ENCODE results near the gene NUMA1. TPM values are rescaled to one million over a fixed set of nuclear protein-coding genes. Genes with fewer than 3 reads are reported as not detected.

Gene NUMA1
- total RNA-seq, 1 donor from 2014 or later: 112 TPM

DNA sequence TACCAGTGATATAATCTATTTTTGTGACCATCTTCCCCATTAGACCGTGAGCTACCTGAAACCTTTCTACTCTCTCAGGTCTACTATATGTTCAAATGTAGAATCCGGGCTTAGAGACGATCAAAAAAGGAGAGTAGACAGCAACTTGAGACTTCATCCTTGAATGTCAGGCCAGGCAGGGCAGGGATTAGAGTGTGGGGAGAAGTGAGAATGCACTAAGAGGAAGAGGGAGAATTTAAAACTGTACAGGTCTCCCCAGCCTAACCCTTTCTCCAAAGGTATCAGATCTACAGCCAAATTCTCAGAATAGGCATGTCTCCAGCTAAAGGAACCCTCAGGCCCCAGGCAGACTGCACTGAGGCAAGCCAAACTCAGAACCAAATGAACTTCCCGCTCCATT, 21.8 kb upstream of the NUMA1 start:
- H3K4me3 Mint-ChIP-seq (ENCODE audit: unreplicated experiment): peak overlapping the region; percentile 86
- H3K4me1 Mint-ChIP-seq (ENCODE audit: low read depth): peaks cover 37% of the 10 kb centered on the region
- H3K9me3 Mint-ChIP-seq (ENCODE audit: low read depth): no peaks in the 10 kb centered on the region
- no peaks in the 10 kb centered on the region for H3K27me3 Mint-ChIP-seq (ENCODE audit: low read depth)
- DNase-seq (ENCODE audit: low spot score): no peak
- TF ChIP-seq, protein P1, sequence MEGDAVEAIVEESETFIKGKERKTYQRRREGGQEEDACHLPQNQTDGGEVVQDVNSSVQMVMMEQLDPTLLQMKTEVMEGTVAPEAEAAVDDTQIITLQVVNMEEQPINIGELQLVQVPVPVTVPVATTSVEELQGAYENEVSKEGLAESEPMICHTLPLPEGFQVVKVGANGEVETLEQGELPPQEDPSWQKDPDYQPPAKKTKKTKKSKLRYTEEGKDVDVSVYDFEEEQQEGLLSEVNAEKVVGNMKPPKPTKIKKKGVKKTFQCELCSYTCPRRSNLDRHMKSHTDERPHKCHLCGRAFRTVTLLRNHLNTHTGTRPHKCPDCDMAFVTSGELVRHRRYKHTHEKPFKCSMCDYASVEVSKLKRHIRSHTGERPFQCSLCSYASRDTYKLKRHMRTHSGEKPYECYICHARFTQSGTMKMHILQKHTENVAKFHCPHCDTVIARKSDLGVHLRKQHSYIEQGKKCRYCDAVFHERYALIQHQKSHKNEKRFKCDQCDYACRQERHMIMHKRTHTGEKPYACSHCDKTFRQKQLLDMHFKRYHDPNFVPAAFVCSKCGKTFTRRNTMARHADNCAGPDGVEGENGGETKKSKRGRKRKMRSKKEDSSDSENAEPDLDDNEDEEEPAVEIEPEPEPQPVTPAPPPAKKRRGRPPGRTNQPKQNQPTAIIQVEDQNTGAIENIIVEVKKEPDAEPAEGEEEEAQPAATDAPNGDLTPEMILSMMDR (IDR thresholded peaks at IDR 0.05): no peak
- peaks cover 8% of the 10 kb centered on the region for H3K36me3 Mint-ChIP-seq (ENCODE audit: low read depth)
- H3K27ac Mint-ChIP-seq (ENCODE audit: unreplicated experiment): peak overlapping the region; percentile 95

DNA sequence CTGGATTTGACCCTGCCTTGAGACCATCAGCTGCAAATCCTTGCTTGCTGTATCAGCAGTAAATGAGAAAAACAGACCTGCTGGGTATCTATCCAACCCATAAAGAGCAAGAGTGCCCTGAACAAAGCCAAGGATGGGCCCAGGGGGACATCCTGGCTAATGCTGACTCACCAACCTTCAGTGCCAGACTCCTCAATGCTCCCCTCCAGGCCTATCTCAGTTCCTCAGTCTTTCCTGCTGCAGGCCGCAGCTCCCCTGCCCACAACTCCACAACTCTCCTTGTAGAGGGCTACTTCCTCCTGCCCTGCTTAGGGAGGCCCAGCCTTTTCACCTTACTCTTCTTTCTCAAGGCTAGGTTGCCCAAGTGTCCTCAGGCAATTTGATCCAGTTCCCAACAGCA, 20.1 kb upstream of the NUMA1 start:
- DNase-seq (ENCODE audit: low spot score): no peak
- H3K36me3 Mint-ChIP-seq (ENCODE audit: low read depth): peaks cover 8% of the 10 kb centered on the region
- no peak overlapping the region for H3K27ac Mint-ChIP-seq (ENCODE audit: unreplicated experiment)
- H3K4me1 Mint-ChIP-seq (ENCODE audit: low read depth): peaks cover 37% of the 10 kb centered on the region
- TF ChIP-seq, protein P1 (IDR thresholded peaks at IDR 0.05): no peak
- H3K4me3 Mint-ChIP-seq (ENCODE audit: unreplicated experiment): no peak overlapping the region
- no peaks in the 10 kb centered on the region for H3K9me3 Mint-ChIP-seq (ENCODE audit: low read depth)
- H3K27me3 Mint-ChIP-seq (ENCODE audit: low read depth): no peaks in the 10 kb centered on the region

DNA sequence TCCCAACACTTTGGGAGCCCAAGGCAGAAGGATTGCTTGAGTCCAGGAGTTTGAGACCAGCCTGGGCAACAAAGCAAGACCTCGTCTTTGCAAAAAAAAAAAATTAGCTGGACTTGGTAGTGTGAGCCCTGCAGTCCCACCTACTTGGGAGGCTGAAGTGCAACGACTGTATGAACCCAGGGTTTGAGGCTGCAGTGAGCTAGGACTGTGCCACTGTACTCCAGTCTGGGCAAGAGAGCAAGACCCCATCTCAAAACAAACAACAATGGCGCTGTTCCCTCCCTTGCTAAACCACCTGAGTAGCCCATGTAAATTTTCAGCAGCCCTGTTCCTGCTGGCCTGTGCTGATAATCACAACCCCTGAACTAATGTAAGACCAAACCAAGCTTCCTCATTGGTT, 19.7 kb upstream of the NUMA1 start:
- no peak for DNase-seq (ENCODE audit: low spot score)
- Mint-ChIP-seq H3K27ac (ENCODE audit: unreplicated experiment) (no peak overlapping the region), H3K4me1 (ENCODE audit: low read depth) (peaks cover 37% of the 10 kb centered on the region), H3K36me3 (ENCODE audit: low read depth) (peaks cover 8% of the 10 kb centered on the region), H3K27me3 (ENCODE audit: low read depth) (no peaks in the 10 kb centered on the region), H3K9me3 (ENCODE audit: low read depth) (no peaks in the 10 kb centered on the region), H3K4me3 (ENCODE audit: unreplicated experiment) (no peak overlapping the region)
- TF ChIP-seq, protein P1 (IDR thresholded peaks at IDR 0.05): no peak

DNA sequence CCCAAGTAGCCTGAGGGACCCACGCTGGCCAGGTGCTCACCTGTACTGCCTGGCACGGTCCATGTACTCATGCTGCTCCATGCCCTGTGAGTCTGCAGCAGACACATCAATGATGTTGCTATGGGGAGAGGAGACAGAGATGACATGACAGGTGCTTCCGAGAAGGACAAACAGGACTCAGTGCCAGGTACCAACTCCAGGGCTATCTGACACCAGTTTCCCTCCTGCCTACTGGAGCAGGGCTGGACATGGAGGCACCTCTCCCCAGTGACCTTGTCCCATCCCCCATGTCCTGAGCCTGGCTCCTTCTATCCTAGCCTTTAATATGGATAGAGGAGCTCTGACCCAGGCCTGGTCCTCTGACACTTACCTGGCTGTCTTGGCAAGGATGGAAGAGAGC, 18.4 kb upstream of the NUMA1 start:
- H3K27ac Mint-ChIP-seq (ENCODE audit: unreplicated experiment): no peak overlapping the region
- no peaks in the 10 kb centered on the region for H3K27me3 Mint-ChIP-seq (ENCODE audit: low read depth)
- TF ChIP-seq, protein P1 (IDR thresholded peaks at IDR 0.05): no peak
- H3K4me1 Mint-ChIP-seq (ENCODE audit: low read depth): peaks cover 29% of the 10 kb centered on the region
- H3K4me3 Mint-ChIP-seq (ENCODE audit: unreplicated experiment): no peak overlapping the region
- no peaks in the 10 kb centered on the region for H3K9me3 Mint-ChIP-seq (ENCODE audit: low read depth)
- peaks cover 10% of the 10 kb centered on the region for H3K36me3 Mint-ChIP-seq (ENCODE audit: low read depth)
- no peak for DNase-seq (ENCODE audit: low spot score)

DNA sequence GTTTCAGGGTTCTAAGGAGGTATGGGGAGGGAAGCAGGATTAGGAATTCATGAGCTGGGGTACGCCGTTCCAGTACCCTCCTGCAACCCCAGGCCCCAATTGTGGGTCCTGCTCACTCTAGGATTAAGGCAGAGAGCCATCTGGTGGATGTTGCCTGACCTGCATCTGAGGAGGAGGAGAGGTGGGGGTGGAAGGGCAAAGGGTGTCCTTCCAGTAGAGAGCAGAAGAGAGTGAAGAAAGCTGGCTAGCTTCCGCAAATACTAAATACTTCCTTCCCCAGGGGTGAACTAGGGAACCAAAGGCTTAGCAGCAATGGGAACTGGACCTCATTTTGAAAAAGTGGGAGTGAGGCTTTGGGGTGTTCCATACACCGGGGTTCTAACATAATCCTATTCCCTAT, 10.9 kb upstream of the NUMA1 start:
- TF ChIP-seq, protein P1 (IDR thresholded peaks at IDR 0.05): peak; percentile 87
- H3K36me3 Mint-ChIP-seq (ENCODE audit: low read depth): peaks cover 3% of the 10 kb centered on the region
- H3K27me3 Mint-ChIP-seq (ENCODE audit: low read depth): no peaks in the 10 kb centered on the region
- H3K9me3 Mint-ChIP-seq (ENCODE audit: low read depth): no peaks in the 10 kb centered on the region
- no peak overlapping the region for H3K4me3 Mint-ChIP-seq (ENCODE audit: unreplicated experiment)
- DNase-seq (ENCODE audit: low spot score): no peak
- peak overlapping the region; percentile 14 for H3K27ac Mint-ChIP-seq (ENCODE audit: unreplicated experiment)
- no peaks in the 10 kb centered on the region for H3K4me1 Mint-ChIP-seq (ENCODE audit: low read depth)
